IMR-90 (cell line): Measurements from ENCODE around the gene CORO1C. TPM values are rescaled to one million over a fixed set of nuclear protein-coding genes. Genes with fewer than 3 reads are reported as not detected.

Experiments used
- ATAC-seq: fragments of 200-7000 bp; cut with Tn5 transposase; 2 replicates; pipeline ENCODE4 v1.9.1; 2020; ENCODE audit warnings: low read depth, mild to moderate bottlenecking, moderate library complexity
- BruUV-seq: library from RNA; stranded (reverse); fragments of 400-500 nt; replicated peaks from 2 replicates; lab custom pipeline; 2021; lab: Mats Ljungman, UMichigan
- CTCF ChIA-PET: fragments of 300-600 bp; formaldehyde crosslinking; extraction: SDS; loops from one replicate; lab custom pipeline; 2021; ENCODE audit warnings: antibody characterized with exemption; lab: Yijun Ruan, JAX
- POLR2A ChIA-PET: fragments of 300-600 bp; sonication (Branson Sonifier 250); formaldehyde crosslinking; loops from one replicate; lab custom pipeline; 2022; ENCODE audit warnings: antibody characterized with exemption; ENCODE audit not compliant: unreplicated experiment; lab: Charles Lee
- DNase-seq: peaks from one replicate; pipeline ENCODE4 v3.0.0; 2013
- H2AFZ ChIP-seq: replicated peaks from 2 replicates; pipeline ENCODE3; 2013; ENCODE audit warnings: low read length, mild to moderate bottlenecking; ENCODE audit not compliant: poor library complexity
- H2AK5ac ChIP-seq: 2 replicates; pipeline ENCODE4 v1.6.1; 2013; ENCODE audit warnings: low read depth, low read length, inconsistent platforms
- H2AK9ac ChIP-seq: replicated peaks from 2 replicates; pipeline ENCODE3; 2013; ENCODE audit warnings: mild to moderate bottlenecking, low read depth, low read length, moderate library complexity; ENCODE audit not compliant: poor library complexity
- H2BK120ac ChIP-seq: 2 replicates; pipeline ENCODE4 v1.6.1; 2013; ENCODE audit warnings: low read depth, low read length, inconsistent platforms
- H2BK15ac ChIP-seq: 3 replicates; pipeline ENCODE4 v1.6.1; 2013; ENCODE audit warnings: low read depth, low read length, inconsistent platforms
- H2BK20ac ChIP-seq: 2 replicates; pipeline ENCODE4 v1.6.1; 2013; ENCODE audit warnings: low read depth, mild to moderate bottlenecking, inconsistent platforms, low read length, moderate library complexity
- H2BK5ac ChIP-seq: 2 replicates; pipeline ENCODE4 v1.6.1; 2013; ENCODE audit warnings: mild to moderate bottlenecking, low read depth, low read length, inconsistent platforms; ENCODE audit not compliant: poor library complexity, severe bottlenecking
- H3K14ac ChIP-seq: replicated peaks from 2 replicates; pipeline ENCODE4 v1.6.1; 2013; ENCODE audit warnings: low read depth, low read length, inconsistent platforms
- H3K18ac ChIP-seq: 2 replicates; pipeline ENCODE4 v1.6.1; 2013; ENCODE audit warnings: low read depth, low read length, control low read depth
- H3K23ac ChIP-seq: 2 replicates; pipeline ENCODE4 v1.6.1; 2013; ENCODE audit warnings: low read depth, low read length, inconsistent platforms
- H3K27ac ChIP-seq: 2 replicates; pipeline ENCODE4 v1.5.1; 2013; ENCODE audit warnings: mild to moderate bottlenecking, control low read depth, low read length; ENCODE audit not compliant: insufficient read depth
- H3K27me3 ChIP-seq: 2 replicates; pipeline ENCODE4 v1.6.1; 2013; ENCODE audit warnings: low read length; ENCODE audit not compliant: control insufficient read depth, insufficient read depth
- H3K36me3 ChIP-seq: 2 replicates; pipeline ENCODE4 v1.6.1; 2013; ENCODE audit warnings: low read length, mixed read lengths; ENCODE audit not compliant: control insufficient read depth, insufficient read depth
- H3K4ac ChIP-seq: 2 replicates; pipeline ENCODE4 v1.6.1; 2013; ENCODE audit warnings: low read depth, low read length, inconsistent platforms
- H3K4me1 ChIP-seq: 2 replicates; pipeline ENCODE4 v1.6.1; 2013; ENCODE audit warnings: low read length, mixed read lengths; ENCODE audit not compliant: control insufficient read depth, insufficient read depth
- H3K4me2 ChIP-seq: 2 replicates; pipeline ENCODE4 v1.6.1; 2013; ENCODE audit warnings: low read depth, mild to moderate bottlenecking, control low read depth, low read length, moderate library complexity
- H3K4me3 ChIP-seq: 2 replicates; pipeline ENCODE4 v1.5.1; 2013; ENCODE audit warnings: low read depth, mild to moderate bottlenecking, control low read depth, low read length, moderate library complexity; ENCODE audit not compliant: insufficient read depth
- H3K56ac ChIP-seq: 2 replicates; pipeline ENCODE4 v1.6.1; 2013; ENCODE audit warnings: low read length, inconsistent platforms; ENCODE audit not compliant: insufficient read depth; ENCODE audit errors: extremely low read depth
- H3K79me1 ChIP-seq, 2 experiments: 2 replicates each; pipeline ENCODE4 v1.6.1; 2013; ENCODE audit warnings: low read length in 2 of 2, inconsistent platforms in 1 of 2, low read depth in 1 of 2
- H3K9ac ChIP-seq: 2 replicates; pipeline ENCODE4 v1.6.1; 2013; ENCODE audit warnings: low read depth, low read length, control low read depth
- H3K9me1 ChIP-seq: 2 replicates; pipeline ENCODE4 v1.6.1; 2013; ENCODE audit warnings: low read length, inconsistent platforms; ENCODE audit not compliant: insufficient read depth
- H3K9me3 ChIP-seq: 2 replicates; pipeline ENCODE4 v1.6.1; 2013; ENCODE audit warnings: low read length; ENCODE audit not compliant: control insufficient read depth, insufficient read depth
- H4K20me1 ChIP-seq: 2 replicates; pipeline ENCODE4 v1.6.1; 2013; ENCODE audit warnings: low read length, inconsistent platforms; ENCODE audit not compliant: insufficient read depth
- H4K5ac ChIP-seq: 2 replicates; pipeline ENCODE4 v1.6.1; 2013; ENCODE audit warnings: mild to moderate bottlenecking, low read depth, low read length, control low read depth
- H4K8ac ChIP-seq, 2 experiments: 2 replicates each; pipeline ENCODE4 v1.6.1; 2013; ENCODE audit warnings: low read depth in 2 of 2, low read length in 2 of 2, control low read depth in 1 of 2, inconsistent platforms in 1 of 2
- H4K91ac ChIP-seq: 2 replicates; pipeline ENCODE4 v1.6.1; 2013; ENCODE audit warnings: low read depth, low read length, inconsistent platforms; ENCODE audit not compliant: insufficient read depth
- BHLHE40 ChIP-seq: fragments of 150-350 bp; IDR thresholded peaks from 2 replicates; pipeline ENCODE4 v1.6.1; 2016; ENCODE audit warnings: mild to moderate bottlenecking, low read depth, low read length
- CEBPB ChIP-seq: IDR thresholded peaks from 2 replicates; pipeline ENCODE4 v1.6.1; 2012; ENCODE audit warnings: low read depth, low read length, improper control_type of control experiment
- CHD1 ChIP-seq: IDR thresholded peaks from 2 replicates; pipeline ENCODE4 v1.6.1; 2012; ENCODE audit warnings: low read depth, low read length, improper control_type of control experiment
- FOS ChIP-seq: fragments of 150-350 bp; IDR thresholded peaks from 2 replicates; pipeline ENCODE4 v1.6.1; 2016; ENCODE audit warnings: low read depth, low read length
- MAFK ChIP-seq: IDR thresholded peaks from 2 replicates; pipeline ENCODE4 v1.6.1; 2012; ENCODE audit warnings: low read depth, low read length, improper control_type of control experiment
- MAZ ChIP-seq: IDR thresholded peaks from 2 replicates; pipeline ENCODE4 v1.6.1; 2012; ENCODE audit warnings: low read depth, mild to moderate bottlenecking, low read length, improper control_type of control experiment, moderate library complexity, borderline replicate concordance
- MXI1 ChIP-seq: IDR thresholded peaks from 2 replicates; pipeline ENCODE4 v1.6.1; 2012; ENCODE audit warnings: low read depth, mild to moderate bottlenecking, low read length, moderate library complexity, borderline replicate concordance
- NFE2L2 ChIP-seq: fragments of 150-350 bp; IDR thresholded peaks from 2 replicates; pipeline ENCODE4 v1.6.1; 2016; ENCODE audit warnings: low read depth, mild to moderate bottlenecking, low read length
- POLR2A ChIP-seq: IDR thresholded peaks from 2 replicates; pipeline ENCODE4 v1.6.1; 2012; ENCODE audit warnings: mild to moderate bottlenecking, low read depth, low read length
- RAD21 ChIP-seq: IDR thresholded peaks from 2 replicates; pipeline ENCODE4 v1.6.1; 2012; ENCODE audit warnings: low read length, improper control_type of control experiment
- RCOR1 ChIP-seq: IDR thresholded peaks from 2 replicates; pipeline ENCODE4 v1.6.1; 2012; ENCODE audit warnings: mild to moderate bottlenecking, low read length, improper control_type of control experiment; ENCODE audit not compliant: insufficient replicate concordance
- RFX5 ChIP-seq: IDR thresholded peaks from 2 replicates; pipeline ENCODE4 v1.8.0; 2012; ENCODE audit warnings: low read depth, mild to moderate bottlenecking, low read length, moderate library complexity
- SMC3 ChIP-seq: fragments of 150-350 bp; IDR thresholded peaks from 2 replicates; pipeline ENCODE4 v1.6.1; 2016; ENCODE audit warnings: low read depth, mild to moderate bottlenecking, antibody characterized with exemption, low read length, moderate library complexity
- WGBS, 2 experiments: methylation state at CpG; one replicate each; pipeline versions ENCODE4 v1.1.5 to v1.1.7; 2013; ENCODE audit warnings: missing lambda C conversion rate in 2 of 2; ENCODE audit not compliant: insufficient read length in 1 of 2; ENCODE audit errors: extremely low coverage in 2 of 2; 5-methylcytosine and 5-hydroxymethylcytosine counted together
- dilution Hi-C: fragments of 300-500 bp; cut with HindIII; formaldehyde crosslinking; loops from one replicate; pipeline ENCODE4 v1.14.3; 2018; ENCODE audit warnings: low sequenced_read_pairs; ENCODE audit not compliant: unreplicated experiment
- in situ Hi-C: fragments of 300-500 bp; cut with MboI; formaldehyde crosslinking; loops from 3 replicates; pipeline ENCODE4 v1.14.3; 2019; ENCODE audit warnings: low sequenced_read_pairs, inconsistent platforms, mixed read lengths
- intact Hi-C: fragments of 100-400 bp; cut with micrococcal nuclease; formaldehyde crosslinking; loops from 2 replicates; pipeline ENCODE4 v1.10.0; 2022
- polyA plus RNA-seq, 3 experiments: library from polyadenylated mRNA; depleted of rRNA; stranded (reverse); fragments of >200 nt; gene quantifications; 2 replicates each; pipeline ENCODE4 v1.2.3, GENCODE V29; 2012; ENCODE audit warnings: low replicate concordance in 1 of 3
- total RNA-seq: library from RNA; depleted of rRNA; stranded (reverse); fragments of >200 nt; gene quantifications from 2 replicates; pipeline ENCODE4 v1.2.3, GENCODE V29; 2012
- TF ChIP-seq, protein P1 (sequence below): conservative IDR thresholded peaks from 2 replicates; pipeline ENCODE4 v1.5.1; 2012; ENCODE audit warnings: mild to moderate bottlenecking, low read depth, low read length, improper control_type of control experiment
- TF ChIP-seq, protein P2 (sequence below): fragments of 150-350 bp; IDR thresholded peaks from 2 replicates; pipeline ENCODE4 v1.6.1; 2017; ENCODE audit warnings: mild to moderate bottlenecking, antibody characterized with exemption, low read length, low read depth
- TF ChIP-seq, protein P3 (sequence below): fragments of 150-350 bp; IDR thresholded peaks from 2 replicates; pipeline ENCODE4 v1.6.1; 2016; ENCODE audit warnings: low read depth, mild to moderate bottlenecking, low read length, moderate library complexity, borderline replicate concordance

The CORO1C gene
- total and polyA plus RNA-seq, 2 of the 4 experiments (the other 2 are of a cell fraction), result 675 to 1,100 TPM

DNA sequence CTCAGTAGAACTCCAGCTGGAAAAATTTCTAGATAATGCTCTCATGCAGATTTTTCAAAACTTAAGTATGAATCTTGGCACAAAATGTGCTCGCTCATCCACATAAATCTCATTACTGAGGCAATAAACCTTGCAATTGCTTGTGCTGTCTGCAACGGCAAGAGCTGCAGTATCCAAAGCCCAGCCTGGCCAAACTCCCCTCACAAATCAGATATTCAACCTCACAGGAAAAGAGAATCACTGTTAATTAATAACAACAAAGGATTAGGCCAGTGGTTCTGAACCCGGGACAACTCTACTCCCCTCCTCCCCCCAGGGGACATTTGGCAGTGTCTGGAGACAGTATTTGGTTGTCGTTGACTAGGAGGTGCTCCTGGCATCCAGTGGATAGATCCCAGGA lies 19.2 kb upstream of the CORO1C start:
- dilution Hi-C loops, result no loop called here
- H3K27me3 ChIP-seq, result no peaks in the 10 kb centered on the region
- no peak overlapping the region for H3K9ac ChIP-seq
- no peak overlapping the region for H4K91ac ChIP-seq
- H4K20me1 ChIP-seq, result no peaks in the 10 kb centered on the region
- H3K18ac ChIP-seq, result no peak overlapping the region
- DNase-seq (no peak), ATAC-seq (no peak)
- no peak overlapping the region for H3K4me3 ChIP-seq
- H2AK9ac ChIP-seq, result no peak overlapping the region
- H3K56ac ChIP-seq, result no peak overlapping the region
- H3K14ac ChIP-seq, result peak overlapping the region; percentile 32; the same call in 1 of the 2 replicates
- no peak overlapping the region for H2BK15ac ChIP-seq
- H3K4me1 ChIP-seq, result peaks cover 2% of the 10 kb centered on the region; the same call in 1 of the 2 replicates
- ChIA-PET CTCF (no interaction called here), POLR2A (no interaction called here)
- H2BK5ac ChIP-seq, result no peak overlapping the region
- no peak overlapping the region for H4K8ac ChIP-seq
- WGBS, 2 experiments, result no CpG with 5 or more reads among the region's 4 CpGs
- H3K79me1 ChIP-seq, result no peaks in the 10 kb centered on the region
- TF ChIP-seq RFX5, result no peak
- TF ChIP-seq POLR2A, result no peak
- TF ChIP-seq BHLHE40, result no peak
- no peak for TF ChIP-seq MXI1
- TF ChIP-seq RAD21, result no peak
- no peak for TF ChIP-seq CHD1
- no peak for TF ChIP-seq NFE2L2
- no peak for TF ChIP-seq RCOR1
- no peak for TF ChIP-seq MAFK
- no peak for TF ChIP-seq SMC3
- TF ChIP-seq, protein P1, sequence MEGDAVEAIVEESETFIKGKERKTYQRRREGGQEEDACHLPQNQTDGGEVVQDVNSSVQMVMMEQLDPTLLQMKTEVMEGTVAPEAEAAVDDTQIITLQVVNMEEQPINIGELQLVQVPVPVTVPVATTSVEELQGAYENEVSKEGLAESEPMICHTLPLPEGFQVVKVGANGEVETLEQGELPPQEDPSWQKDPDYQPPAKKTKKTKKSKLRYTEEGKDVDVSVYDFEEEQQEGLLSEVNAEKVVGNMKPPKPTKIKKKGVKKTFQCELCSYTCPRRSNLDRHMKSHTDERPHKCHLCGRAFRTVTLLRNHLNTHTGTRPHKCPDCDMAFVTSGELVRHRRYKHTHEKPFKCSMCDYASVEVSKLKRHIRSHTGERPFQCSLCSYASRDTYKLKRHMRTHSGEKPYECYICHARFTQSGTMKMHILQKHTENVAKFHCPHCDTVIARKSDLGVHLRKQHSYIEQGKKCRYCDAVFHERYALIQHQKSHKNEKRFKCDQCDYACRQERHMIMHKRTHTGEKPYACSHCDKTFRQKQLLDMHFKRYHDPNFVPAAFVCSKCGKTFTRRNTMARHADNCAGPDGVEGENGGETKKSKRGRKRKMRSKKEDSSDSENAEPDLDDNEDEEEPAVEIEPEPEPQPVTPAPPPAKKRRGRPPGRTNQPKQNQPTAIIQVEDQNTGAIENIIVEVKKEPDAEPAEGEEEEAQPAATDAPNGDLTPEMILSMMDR, result no peak
- no peak for TF ChIP-seq MAZ
- TF ChIP-seq FOS, result no peak
- no peak for TF ChIP-seq CEBPB
- TF ChIP-seq, protein P2, sequence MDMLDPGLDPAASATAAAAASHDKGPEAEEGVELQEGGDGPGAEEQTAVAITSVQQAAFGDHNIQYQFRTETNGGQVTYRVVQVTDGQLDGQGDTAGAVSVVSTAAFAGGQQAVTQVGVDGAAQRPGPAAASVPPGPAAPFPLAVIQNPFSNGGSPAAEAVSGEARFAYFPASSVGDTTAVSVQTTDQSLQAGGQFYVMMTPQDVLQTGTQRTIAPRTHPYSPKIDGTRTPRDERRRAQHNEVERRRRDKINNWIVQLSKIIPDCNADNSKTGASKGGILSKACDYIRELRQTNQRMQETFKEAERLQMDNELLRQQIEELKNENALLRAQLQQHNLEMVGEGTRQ, result no peak
- TF ChIP-seq, protein P3, sequence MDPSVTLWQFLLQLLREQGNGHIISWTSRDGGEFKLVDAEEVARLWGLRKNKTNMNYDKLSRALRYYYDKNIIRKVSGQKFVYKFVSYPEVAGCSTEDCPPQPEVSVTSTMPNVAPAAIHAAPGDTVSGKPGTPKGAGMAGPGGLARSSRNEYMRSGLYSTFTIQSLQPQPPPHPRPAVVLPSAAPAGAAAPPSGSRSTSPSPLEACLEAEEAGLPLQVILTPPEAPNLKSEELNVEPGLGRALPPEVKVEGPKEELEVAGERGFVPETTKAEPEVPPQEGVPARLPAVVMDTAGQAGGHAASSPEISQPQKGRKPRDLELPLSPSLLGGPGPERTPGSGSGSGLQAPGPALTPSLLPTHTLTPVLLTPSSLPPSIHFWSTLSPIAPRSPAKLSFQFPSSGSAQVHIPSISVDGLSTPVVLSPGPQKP, result no peak
- H3K4ac ChIP-seq, result no peak overlapping the region
- H2AFZ ChIP-seq, result peak overlapping the region; percentile 29
- no peak overlapping the region for H2BK120ac ChIP-seq
- H2BK20ac ChIP-seq, result no peak overlapping the region
- in situ Hi-C loops, result no loop called here
- no peaks in the 10 kb centered on the region for H3K9me3 ChIP-seq
- H3K36me3 ChIP-seq, result no peaks in the 10 kb centered on the region
- no peak overlapping the region for H4K5ac ChIP-seq
- intact Hi-C loops, result no loop called here
- no peak overlapping the region for H3K4me2 ChIP-seq
- no peak overlapping the region; the same call in 1 of the 2 replicates for H3K23ac ChIP-seq
- no TSS peak for BruUV-seq
- H2AK5ac ChIP-seq, result no peak overlapping the region
- no peaks in the 10 kb centered on the region for H3K9me1 ChIP-seq
- H3K27ac ChIP-seq, result no peak overlapping the region
